Measurements from ENCODE around the gene BST1.

Gene BST1

DNA sequence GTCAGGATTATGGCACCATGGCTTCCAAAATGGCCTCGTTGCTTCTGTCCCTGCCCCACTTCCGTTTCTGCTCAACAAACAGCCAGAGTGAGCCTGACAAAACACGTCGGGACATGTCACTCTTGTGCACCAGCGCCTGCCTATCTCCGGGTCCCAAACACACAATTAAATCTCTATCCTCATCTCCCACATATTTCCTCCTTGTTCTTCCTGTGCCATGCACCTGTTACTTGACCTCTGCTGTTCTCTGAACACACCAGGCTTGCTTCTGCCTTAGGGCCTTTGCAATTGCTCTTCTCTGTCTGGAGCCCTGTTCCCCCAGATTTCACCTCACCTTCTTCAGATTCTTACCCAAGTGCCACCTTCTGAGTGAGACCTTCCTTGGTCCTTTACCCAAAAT, 62.5 kb downstream of the BST1 start:
- H3K9me3 ChIP-seq (ENCODE audit: severe bottlenecking), result no peaks in the 10 kb centered on the region
- TF ChIP-seq, protein P1, sequence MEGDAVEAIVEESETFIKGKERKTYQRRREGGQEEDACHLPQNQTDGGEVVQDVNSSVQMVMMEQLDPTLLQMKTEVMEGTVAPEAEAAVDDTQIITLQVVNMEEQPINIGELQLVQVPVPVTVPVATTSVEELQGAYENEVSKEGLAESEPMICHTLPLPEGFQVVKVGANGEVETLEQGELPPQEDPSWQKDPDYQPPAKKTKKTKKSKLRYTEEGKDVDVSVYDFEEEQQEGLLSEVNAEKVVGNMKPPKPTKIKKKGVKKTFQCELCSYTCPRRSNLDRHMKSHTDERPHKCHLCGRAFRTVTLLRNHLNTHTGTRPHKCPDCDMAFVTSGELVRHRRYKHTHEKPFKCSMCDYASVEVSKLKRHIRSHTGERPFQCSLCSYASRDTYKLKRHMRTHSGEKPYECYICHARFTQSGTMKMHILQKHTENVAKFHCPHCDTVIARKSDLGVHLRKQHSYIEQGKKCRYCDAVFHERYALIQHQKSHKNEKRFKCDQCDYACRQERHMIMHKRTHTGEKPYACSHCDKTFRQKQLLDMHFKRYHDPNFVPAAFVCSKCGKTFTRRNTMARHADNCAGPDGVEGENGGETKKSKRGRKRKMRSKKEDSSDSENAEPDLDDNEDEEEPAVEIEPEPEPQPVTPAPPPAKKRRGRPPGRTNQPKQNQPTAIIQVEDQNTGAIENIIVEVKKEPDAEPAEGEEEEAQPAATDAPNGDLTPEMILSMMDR (IDR thresholded peaks at IDR 0.05; ENCODE audit: poor library complexity, severe bottlenecking), result no peak
- no peak overlapping the region for H3K27ac ChIP-seq (ENCODE audit: poor library complexity, severe bottlenecking)
- DNase-seq (ENCODE audit: low spot score) (no peak), ATAC-seq (ENCODE audit: low read depth) (no peak)
- no peak overlapping the region for H3K4me3 ChIP-seq (ENCODE audit: severe bottlenecking)
- no peaks in the 10 kb centered on the region for H3K27me3 ChIP-seq (ENCODE audit: insufficient read depth, poor library complexity, severe bottlenecking)
- H3K36me3 ChIP-seq (ENCODE audit: low read depth), result no peaks in the 10 kb centered on the region; the same call in 1 of the 2 replicates
- H3K4me1 ChIP-seq (ENCODE audit: insufficient read depth, poor library complexity, severe bottlenecking), result no peaks in the 10 kb centered on the region

GRCh38 chr4:15765910-15766697, 63.2 kb downstream of the BST1 start:
- Histone ChIP-seq H3K27me3 (ENCODE audit: insufficient read depth, poor library complexity, severe bottlenecking) (no peaks in the 10 kb centered on the region), H3K9me3 (ENCODE audit: severe bottlenecking) (no peaks in the 10 kb centered on the region), H3K4me1 (ENCODE audit: insufficient read depth, poor library complexity, severe bottlenecking) (no peaks in the 10 kb centered on the region), H3K27ac (ENCODE audit: poor library complexity, severe bottlenecking) (no peak overlapping the region), H3K4me3 (ENCODE audit: severe bottlenecking) (no peak overlapping the region), H3K36me3 (ENCODE audit: low read depth) (no peaks in the 10 kb centered on the region; the same call in 1 of the 2 replicates)
- DNase-seq (ENCODE audit: low spot score), result no peak
- TF ChIP-seq, protein P1 (IDR thresholded peaks at IDR 0.05; ENCODE audit: poor library complexity, severe bottlenecking), result no peak
- ATAC-seq (ENCODE audit: low read depth), result no peak

DNA sequence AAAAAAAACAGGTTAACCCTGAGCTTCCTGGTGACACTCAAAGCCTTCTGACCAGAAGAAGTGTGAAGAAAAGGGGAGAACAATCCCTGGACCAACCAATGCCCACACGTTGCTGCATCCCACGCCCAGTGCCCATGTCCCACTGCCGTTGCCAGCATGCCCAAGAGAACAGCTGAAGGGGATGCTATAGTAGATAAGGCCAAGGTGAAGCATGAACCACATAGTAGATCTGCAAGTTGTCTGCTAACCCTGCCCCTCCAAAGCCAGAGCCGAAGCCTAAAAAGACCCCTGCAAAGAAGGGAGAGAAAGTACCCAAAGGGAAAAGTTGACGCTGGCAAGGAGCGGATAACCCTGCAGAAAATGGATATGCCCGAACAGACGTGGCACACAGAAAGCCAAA, 64.0 kb downstream of the BST1 start:
- Histone ChIP-seq H3K4me3 (ENCODE audit: severe bottlenecking) (no peak overlapping the region), H3K4me1 (ENCODE audit: insufficient read depth, poor library complexity, severe bottlenecking) (no peaks in the 10 kb centered on the region), H3K36me3 (ENCODE audit: low read depth) (no peaks in the 10 kb centered on the region; the same call in 1 of the 2 replicates), H3K9me3 (ENCODE audit: severe bottlenecking) (no peaks in the 10 kb centered on the region), H3K27me3 (ENCODE audit: insufficient read depth, poor library complexity, severe bottlenecking) (no peaks in the 10 kb centered on the region), H3K27ac (ENCODE audit: poor library complexity, severe bottlenecking) (no peak overlapping the region)
- ATAC-seq (ENCODE audit: low read depth) (no peak), DNase-seq (ENCODE audit: low spot score) (no peak)
- TF ChIP-seq, protein P1 (IDR thresholded peaks at IDR 0.05; ENCODE audit: poor library complexity, severe bottlenecking), result no peak

- TF ChIP-seq, protein P1 (IDR thresholded peaks at IDR 0.05; ENCODE audit: poor library complexity, severe bottlenecking), result no peak
- no peak overlapping the region for H3K4me3 ChIP-seq (ENCODE audit: severe bottlenecking)
- ATAC-seq (ENCODE audit: low read depth), result no peak
- H3K27ac ChIP-seq (ENCODE audit: poor library complexity, severe bottlenecking), result no peak overlapping the region
- H3K4me1 ChIP-seq (ENCODE audit: insufficient read depth, poor library complexity, severe bottlenecking), result no peaks in the 10 kb centered on the region
- H3K36me3 ChIP-seq (ENCODE audit: low read depth), result no peaks in the 10 kb centered on the region
- no peaks in the 10 kb centered on the region for H3K9me3 ChIP-seq (ENCODE audit: severe bottlenecking)
- no peak for DNase-seq (ENCODE audit: low spot score)
- no peaks in the 10 kb centered on the region for H3K27me3 ChIP-seq (ENCODE audit: insufficient read depth, poor library complexity, severe bottlenecking)
Observed at GRCh38 chr4:15769202-15769601, 66.3 kb downstream of the BST1 start.

Measured in RWPE2 (cell line).